Transverse colon (tissue), 4 donors: Measurements from ENCODE around the gene UBE2E2. TPM values are rescaled to one million over a fixed set of nuclear protein-coding genes. Genes with fewer than 3 reads are reported as not detected.

Experiments
- DNase-seq: peaks from one replicate; pipeline ENCODE4 v3.0.0-alpha.2; 2019
- H3K27ac ChIP-seq, 4 donors: fragments of 200-600 bp; sonication (generic); 2 replicates each; pipeline ENCODE4 v1.5.1; 2016 to 2018; ENCODE audit warnings: inconsistent platforms in 4 of 4
- H3K27me3 ChIP-seq: fragments of 200-600 bp; sonication (generic); 2 replicates; pipeline ENCODE4 v1.5.1; 2017; ENCODE audit warnings: inconsistent platforms
- H3K36me3 ChIP-seq, 4 donors: fragments of 200-600 bp; sonication (generic); 2 replicates each; pipeline ENCODE4 v1.5.1; 2017 to 2019; ENCODE audit warnings: inconsistent platforms in 4 of 4
- H3K4me1 ChIP-seq, 4 donors: fragments of 200-600 bp; sonication (generic); 2 replicates each; pipeline ENCODE4 v1.5.1; 2017 to 2020; ENCODE audit warnings: inconsistent platforms in 4 of 4
- H3K4me3 ChIP-seq, 4 donors: fragments of 200-600 bp; sonication (generic); 1 replicate in 1 of 4; 2 replicates in 3 of 4; pipeline versions ENCODE4 v1.5.1 to v1.6.1; 2017 to 2019; ENCODE audit warnings: inconsistent platforms in 4 of 4
- H3K9me3 ChIP-seq, 2 donors: fragments of 200-600 bp; sonication (generic); 2 replicates each; pipeline ENCODE4 v1.5.1; 2017 to 2019; ENCODE audit warnings: inconsistent platforms in 2 of 2
- EP300 ChIP-seq: sonication (generic); formaldehyde crosslinking; IDR thresholded peaks from one replicate; pipeline ENCODE4 v1.6.1; 2017; ENCODE audit warnings: antibody characterized with exemption, low read depth
- POLR2A ChIP-seq: fragments of 450-650 bp; IDR thresholded peaks from one replicate; pipeline ENCODE4 v1.6.1; 2016; ENCODE audit warnings: antibody characterized with exemption, mild to moderate bottlenecking, moderate library complexity
- POLR2AphosphoS5 ChIP-seq, 3 donors: sonication (generic); formaldehyde crosslinking; IDR thresholded peaks; one replicate each; pipeline ENCODE4 v1.6.1; 2016; ENCODE audit warnings: antibody characterized with exemption in 3 of 3
- WGBS, 2 donors: methylation state at CpG; one replicate each; pipeline ENCODE4 v1.1.5; 2018; ENCODE audit warnings: low coverage in 1 of 2; 5-methylcytosine and 5-hydroxymethylcytosine counted together
- in situ Hi-C, 4 donors: fragments of 200-750 bp; cut with MboI; loops; one replicate each; pipeline versions ENCODE4 v1.15.0 to v1.15.1; 2017; ENCODE audit warnings: low sequenced_read_pairs in 3 of 4, low pct_ligation_motif_present in 1 of 4, low pct_unique_long_range_greater_than_20kb in 1 of 4
- intact Hi-C: fragments of 100-400 bp; cut with DNase I; formaldehyde crosslinking; loops from one replicate; pipeline ENCODE4 v1.15.1; 2023; ENCODE audit warnings: low total_unique reads
- total RNA-seq, 4 donors: library from RNA; depleted of rRNA; stranded (reverse); fragments of >200 nt; gene quantifications; one replicate each; pipeline ENCODE4 v1.1.0, GENCODE V29; 2016
- TF ChIP-seq, protein P1 (sequence below), 5 experiments: fragments of 200-600 bp in 3 of 5; fragments of 450-650 bp in 2 of 5; sonication (generic) in 3 of 5; IDR thresholded peaks; 1 replicate in 2 of 5; 2 replicates in 3 of 5; pipeline ENCODE4 v1.5.1; 2016 to 2017; ENCODE audit warnings: antibody characterized with exemption in 5 of 5, inconsistent platforms in 3 of 5, mild to moderate bottlenecking in 2 of 5, moderate library complexity in 1 of 5

Gene UBE2E2
- total RNA-seq, 4 donors from 2014 or later: 5.4 to 133 (median 7.6) TPM

DNA sequence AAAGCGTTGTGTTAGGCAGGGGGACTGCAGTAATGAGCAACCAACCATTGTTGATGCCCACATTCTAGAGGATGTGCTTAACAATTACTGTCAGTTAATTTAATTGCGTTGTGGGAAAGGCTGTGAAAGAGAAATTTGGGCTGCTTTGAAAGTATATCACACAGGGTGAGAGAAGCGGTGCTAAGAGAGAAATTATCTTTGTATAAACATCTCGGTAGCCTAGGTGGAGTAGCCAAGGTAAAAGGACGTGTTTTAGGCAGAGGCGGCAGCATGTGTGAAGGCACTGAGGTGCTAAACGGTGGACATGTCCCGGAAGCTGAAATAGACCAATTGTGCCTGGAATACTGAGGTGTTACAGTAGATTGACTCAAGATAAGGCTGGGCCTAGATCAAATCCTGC is 71.9 kb downstream of the UBE2E2 start:
- WGBS, 2 donors: 84 to 91% methylated on average over 6 to 8 of the region's 8 CpGs
- in situ Hi-C loops: no loop called here
- no peak for DNase-seq

DNA sequence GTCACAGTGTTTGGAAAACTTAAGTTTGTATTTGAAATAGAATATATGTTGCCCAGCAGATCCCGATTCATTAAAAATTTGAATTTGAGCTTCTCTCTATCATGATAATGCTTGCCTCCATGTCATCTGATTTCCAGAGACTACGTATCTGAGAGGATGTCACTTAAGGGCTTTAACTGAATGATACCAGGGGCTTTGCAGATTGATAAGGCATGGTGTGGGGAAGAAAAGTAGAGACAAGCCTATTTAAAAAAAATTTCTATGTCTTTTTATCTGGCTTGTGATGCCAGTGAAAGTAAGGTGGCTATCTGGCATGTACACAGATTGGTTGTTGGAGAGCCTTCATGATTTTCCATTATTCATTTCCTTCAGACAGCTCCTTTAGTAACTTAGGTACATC is 72.7 kb downstream of the UBE2E2 start:
- DNase-seq: no peak
- Histone ChIP-seq H3K4me1 (peaks cover 0 to 6% (median 0%) of the 10 kb centered on the region in 4 donors), H3K4me3 (no peak overlapping the region), H3K9me3 (no peaks in the 10 kb centered on the region), H3K36me3 (no peaks in the 10 kb centered on the region), H3K27ac (no peak overlapping the region), H3K27me3 (no peaks in the 10 kb centered on the region)
- intact Hi-C loops: no loop called here
- TF ChIP-seq, protein P1, sequence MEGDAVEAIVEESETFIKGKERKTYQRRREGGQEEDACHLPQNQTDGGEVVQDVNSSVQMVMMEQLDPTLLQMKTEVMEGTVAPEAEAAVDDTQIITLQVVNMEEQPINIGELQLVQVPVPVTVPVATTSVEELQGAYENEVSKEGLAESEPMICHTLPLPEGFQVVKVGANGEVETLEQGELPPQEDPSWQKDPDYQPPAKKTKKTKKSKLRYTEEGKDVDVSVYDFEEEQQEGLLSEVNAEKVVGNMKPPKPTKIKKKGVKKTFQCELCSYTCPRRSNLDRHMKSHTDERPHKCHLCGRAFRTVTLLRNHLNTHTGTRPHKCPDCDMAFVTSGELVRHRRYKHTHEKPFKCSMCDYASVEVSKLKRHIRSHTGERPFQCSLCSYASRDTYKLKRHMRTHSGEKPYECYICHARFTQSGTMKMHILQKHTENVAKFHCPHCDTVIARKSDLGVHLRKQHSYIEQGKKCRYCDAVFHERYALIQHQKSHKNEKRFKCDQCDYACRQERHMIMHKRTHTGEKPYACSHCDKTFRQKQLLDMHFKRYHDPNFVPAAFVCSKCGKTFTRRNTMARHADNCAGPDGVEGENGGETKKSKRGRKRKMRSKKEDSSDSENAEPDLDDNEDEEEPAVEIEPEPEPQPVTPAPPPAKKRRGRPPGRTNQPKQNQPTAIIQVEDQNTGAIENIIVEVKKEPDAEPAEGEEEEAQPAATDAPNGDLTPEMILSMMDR (IDR thresholded peaks at IDR 0.05): no peak
- TF ChIP-seq EP300 (no peak), POLR2AphosphoS5 (IDR thresholded peaks at IDR 0.05) (no peak), POLR2A (no peak)
- WGBS, 2 donors: 97 to 98% methylated on average over 2 of the region's 2 CpGs
- in situ Hi-C loops: no loop called here

More for the DNA sequence above, 71.9 kb downstream of the UBE2E2 start:
- no peak overlapping the region for H3K27ac ChIP-seq
- no peak overlapping the region for H3K4me3 ChIP-seq
- TF ChIP-seq POLR2A (no peak), EP300 (no peak), POLR2AphosphoS5 (IDR thresholded peaks at IDR 0.05) (no peak)
- TF ChIP-seq, protein P1 (IDR thresholded peaks at IDR 0.05): no peak
- intact Hi-C loops: no loop called here
- no peaks in the 10 kb centered on the region for H3K9me3 ChIP-seq
- H3K4me1 ChIP-seq: peaks cover 0 to 6% (median 0%) of the 10 kb centered on the region in 4 donors
- no peaks in the 10 kb centered on the region for H3K36me3 ChIP-seq
- no peaks in the 10 kb centered on the region for H3K27me3 ChIP-seq

DNA sequence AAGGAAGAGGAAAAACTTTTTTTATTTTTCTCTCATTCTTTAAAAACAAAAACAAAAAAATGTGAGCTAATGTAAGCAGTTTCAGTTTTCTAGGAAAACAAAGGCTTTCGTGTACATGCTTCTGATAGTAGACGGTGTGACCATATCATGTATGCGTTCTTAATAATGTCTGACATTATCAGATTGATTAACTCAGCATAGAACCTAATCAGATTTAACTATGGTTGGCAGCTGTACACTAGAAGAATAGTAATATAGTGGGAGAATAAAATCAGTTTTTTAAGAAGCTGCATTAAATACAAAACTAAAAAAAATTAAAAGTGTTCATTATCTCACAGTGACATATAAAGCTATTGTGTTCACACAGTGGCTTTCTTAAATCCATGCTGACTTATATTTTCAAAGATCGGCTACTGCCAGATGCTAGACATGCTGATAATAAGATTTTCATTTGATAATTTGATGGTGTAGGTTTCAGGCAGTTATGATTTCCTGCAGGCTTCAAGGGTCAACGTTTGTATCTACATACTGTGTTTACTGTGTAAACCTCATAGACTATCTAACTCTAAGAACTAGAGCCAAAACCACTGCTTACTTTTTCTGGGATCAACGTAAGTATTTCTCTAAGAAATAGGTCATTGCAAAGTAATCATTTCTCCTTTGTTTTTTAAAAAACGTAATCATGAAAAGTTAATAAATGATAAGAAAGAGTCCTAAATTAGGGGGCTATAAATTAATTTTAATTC is 74.0 kb downstream of the UBE2E2 start:
- 51 to 56% methylated on average over 7 of the region's 7 CpGs for WGBS, 2 donors

DNA sequence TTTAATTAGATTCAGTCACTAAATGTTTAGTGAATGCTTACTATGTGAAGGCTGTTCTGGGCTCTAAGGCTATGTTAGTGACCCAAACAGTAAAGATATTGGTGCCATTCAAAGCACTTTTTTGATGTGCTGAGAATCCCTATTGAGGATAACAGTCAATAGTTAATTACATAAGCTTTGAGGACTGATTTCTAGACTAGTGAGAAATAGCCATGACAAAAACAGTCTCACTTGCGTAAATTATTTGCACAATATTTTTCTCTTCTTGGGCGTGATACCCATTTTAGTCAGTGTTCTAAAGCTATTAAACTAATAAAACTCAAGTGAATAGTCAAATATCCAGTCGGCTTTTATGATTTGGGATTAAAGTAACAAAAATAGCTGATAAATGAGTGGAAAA is 74.6 kb downstream of the UBE2E2 start:
- no peaks in the 10 kb centered on the region for H3K9me3 ChIP-seq
- DNase-seq: no peak
- no peaks in the 10 kb centered on the region for H3K27me3 ChIP-seq
- in situ Hi-C loops (no loop called here), intact Hi-C loops (no loop called here)
- H3K36me3 ChIP-seq: no peaks in the 10 kb centered on the region
- TF ChIP-seq, protein P1 (IDR thresholded peaks at IDR 0.05): no peak
- TF ChIP-seq EP300: no peak
- no peak for TF ChIP-seq POLR2AphosphoS5 (IDR thresholded peaks at IDR 0.05)
- TF ChIP-seq POLR2A: no peak
- no peak overlapping the region for H3K4me3 ChIP-seq
- H3K27ac ChIP-seq: no peak overlapping the region
- peaks cover 0 to 6% (median 0%) of the 10 kb centered on the region in 4 donors for H3K4me1 ChIP-seq
- 50 to 67% methylated on average over 3 of the region's 3 CpGs for WGBS, 2 donors

More for the DNA sequence above, 74.0 kb downstream of the UBE2E2 start:
- in situ Hi-C loops: no loop called here
- intact Hi-C loops: no loop called here
- no peak overlapping the region for H3K4me3 ChIP-seq
- H3K27me3 ChIP-seq: no peaks in the 10 kb centered on the region
- peaks cover 0 to 6% (median 0%) of the 10 kb centered on the region in 4 donors for H3K4me1 ChIP-seq
- no peaks in the 10 kb centered on the region for H3K9me3 ChIP-seq
- DNase-seq: no peak
- no peak for TF ChIP-seq POLR2A
- no peaks in the 10 kb centered on the region for H3K36me3 ChIP-seq
- no peak overlapping the region for H3K27ac ChIP-seq
